ENCODE data around the gene CYP4F8.
"Not testable (repeated sequence)": the region's sequence is repeated elsewhere in the genome, so short reads cannot be mapped to it uniquely, and the experiment has no call there.

Gene CYP4F8

GRCh38 chr19:15644816-15645215, 29.8 kb downstream of the CYP4F8 start:
- DNase-seq = no peak

- no peak for DNase-seq
Observed at GRCh38 chr19:15649526-15649925, 34.5 kb downstream of the CYP4F8 start.

GRCh38 chr19:15650123-15650522, 35.1 kb downstream of the CYP4F8 start:
- DNase-seq = not testable (repeated sequence)

GRCh38 chr19:15651791-15652190, 36.8 kb downstream of the CYP4F8 start:
- DNase-seq = no peak

GRCh38 chr19:15652559-15653278, 37.7 kb downstream of the CYP4F8 start:
- DNase-seq = no peak

GRCh38 chr19:15656467-15656866, 41.4 kb downstream of the CYP4F8 start:
- no peak for DNase-seq

- no peak for DNase-seq
Observed at GRCh38 chr19:15663247-15663646, 48.2 kb downstream of the CYP4F8 start.

GRCh38 chr19:15666186-15666585, 51.2 kb downstream of the CYP4F8 start:
- DNase-seq = no peak

GRCh38 chr19:15666883-15667282, 51.9 kb downstream of the CYP4F8 start:
- DNase-seq = no peak

- no peak for DNase-seq
Observed at GRCh38 chr19:15669440-15669839, 54.4 kb downstream of the CYP4F8 start.

- no peak for DNase-seq
Observed at GRCh38 chr19:15669891-15670290, 54.9 kb downstream of the CYP4F8 start.

GRCh38 chr19:15671237-15671821, 56.3 kb downstream of the CYP4F8 start:
- no peak for DNase-seq

GRCh38 chr19:15671891-15672579, 57.0 kb downstream of the CYP4F8 start:
- DNase-seq = no peak

GRCh38 chr19:15672580-15673175, 57.7 kb downstream of the CYP4F8 start, which contains the start of gene CYP4F12:
Gene CYP4F12 (plus strand): TSS chr19:15673087. CDS start chr19:15673530, 443 bp downstream.
- DNase-seq = no peak

GRCh38 chr19:15673176-15673654, 58.2 kb downstream of the CYP4F8 start:
- no peak for DNase-seq

GRCh38 chr19:15675560-15675959, 60.5 kb downstream of the CYP4F8 start:
- no peak for DNase-seq

- no peak for DNase-seq
Observed at GRCh38 chr19:15679089-15679488, 64.1 kb downstream of the CYP4F8 start.

- not testable (repeated sequence) for DNase-seq
Observed at GRCh38 chr19:15679865-15680264, 64.8 kb downstream of the CYP4F8 start.

Measured in NCI-H2171 treated with DMSO at 0.1 percent for 48 hours (cell line).